K562 (cell line): ENCODE data around the gene NUDT5. TPM values are rescaled to one million over a fixed set of nuclear protein-coding genes. Genes with fewer than 3 reads are reported as not detected.
A peak's percentile ranks its signal among the peaks of the same experiment; 100 is the strongest.

ENCODE experiments used
- C11orf30 ChIP-seq: fragments of 450-650 bp; IDR thresholded peaks from 2 replicates; pipeline ENCODE4 v1.6.1; 2016; ENCODE audit warnings: low read depth, mild to moderate bottlenecking
- CEBPB ChIP-seq: fragments of 450-650 bp; IDR thresholded peaks from 2 replicates; pipeline ENCODE4 v1.6.1; 2016; ENCODE audit warnings: missing genetic modification characterization, missing compliant biosample characterization
- COPS2 ChIP-seq: fragments of 450-650 bp; conservative IDR thresholded peaks from 2 replicates; pipeline ENCODE4 v1.6.1; 2016; ENCODE audit warnings: mild to moderate bottlenecking, moderate library complexity
- MEF2D ChIP-seq: conservative IDR thresholded peaks from 2 replicates; pipeline ENCODE4 v1.6.1; 2016; ENCODE audit warnings: low read depth, missing genetic modification characterization, missing compliant biosample characterization
- NCOA4 ChIP-seq: fragments of 450-650 bp; IDR thresholded peaks from 2 replicates; pipeline ENCODE4 v1.6.1; 2018; ENCODE audit warnings: mild to moderate bottlenecking; ENCODE audit not compliant: partially characterized antibody
- NEUROD1 ChIP-seq: fragments of 150-350 bp; IDR thresholded peaks from 2 replicates; pipeline ENCODE4 v1.6.1; 2014; ENCODE audit warnings: borderline replicate concordance, low read length, low read depth; ENCODE audit not compliant: partially characterized antibody
- NR2C1 ChIP-seq, 2 experiments: fragments of 450-650 bp; IDR thresholded peaks; 2 replicates each; pipeline ENCODE4 v1.6.1; 2017; ENCODE audit warnings: mild to moderate bottlenecking in 2 of 2, antibody characterized with exemption in 1 of 2, inconsistent platforms in 1 of 2, missing compliant biosample characterization in 1 of 2, missing genetic modification characterization in 1 of 2
- NRF1 ChIP-seq, 2 experiments: fragments of 450-650 bp; IDR thresholded peaks in 1 of 2; conservative IDR thresholded peaks in 1 of 2; 2 replicates each; pipeline ENCODE4 v1.6.1; 2014; ENCODE audit warnings: mild to moderate bottlenecking in 2 of 2
- PURB ChIP-seq: sonication (generic); formaldehyde crosslinking; IDR thresholded peaks from 2 replicates; pipeline ENCODE4 v1.9.0; 2021; ENCODE audit warnings: low read depth, mild to moderate bottlenecking, missing genetic modification reagents
- RB1 ChIP-seq: fragments of 450-650 bp; IDR thresholded peaks from 2 replicates; pipeline ENCODE4 v1.6.1; 2017; ENCODE audit warnings: low read depth, mild to moderate bottlenecking
- RNF2 ChIP-seq: sonication (generic); IDR thresholded peaks from 2 replicates; pipeline ENCODE4 v1.6.1; 2016
- RUNX1 ChIP-seq: sonication (generic); IDR thresholded peaks from 2 replicates; pipeline ENCODE4 v1.6.1; 2016; ENCODE audit warnings: antibody characterized with exemption, low read depth
- SMARCB1 ChIP-seq: IDR thresholded peaks from 2 replicates; pipeline ENCODE4 v1.6.1; 2011; ENCODE audit warnings: improper control_type of control experiment, low read depth; ENCODE audit not compliant: insufficient read length
- SREBF1 ChIP-seq: fragments of 150-350 bp; IDR thresholded peaks from 2 replicates; pipeline ENCODE4 v1.6.1; 2014; ENCODE audit warnings: antibody characterized with exemption, low read depth, low read length, borderline replicate concordance
- STAT5A ChIP-seq: IDR thresholded peaks from 2 replicates; pipeline ENCODE4 v1.6.1; 2012; ENCODE audit warnings: low read length, inconsistent platforms, borderline replicate concordance
- WHSC1 ChIP-seq: IDR thresholded peaks from one replicate; pipeline ENCODE4 v1.6.1; 2012; ENCODE audit warnings: low read length, control low read depth, inconsistent platforms
- ZNF311 ChIP-seq: fragments of 250-450 bp; sonication (Bioruptor Pico); IDR thresholded peaks from 2 replicates; pipeline ENCODE4 v1.4.0; 2020; ENCODE audit warnings: mild to moderate bottlenecking, moderate library complexity
- ZNF699 ChIP-seq: fragments of 250-450 bp; sonication (Bioruptor Pico); IDR thresholded peaks from 2 replicates; pipeline ENCODE4 v1.8.0; 2021; ENCODE audit warnings: mild to moderate bottlenecking, moderate library complexity; ENCODE audit not compliant: insufficient replicate concordance
- ZNF778 ChIP-seq: fragments of 450-650 bp; formaldehyde crosslinking; IDR thresholded peaks from 2 replicates; pipeline ENCODE4 v1.4.0; 2020; ENCODE audit warnings: mild to moderate bottlenecking, moderate library complexity
- ZNF79 ChIP-seq: fragments of 250-450 bp; sonication (Bioruptor Pico); IDR thresholded peaks from 2 replicates; pipeline ENCODE4 v1.4.0; 2020; ENCODE audit warnings: low read depth, mild to moderate bottlenecking, moderate library complexity
- polyA plus RNA-seq, 8 experiments: library from polyadenylated mRNA; depleted of rRNA in 4 of 8; stranded (reverse) in 5 of 8; unstranded in 3 of 8; fragments of >200 nt; fragmentation: Nextera tagmentation in 2 of 8; fragmentation: Illumina TruSeq in 1 of 8; extraction: Ambion mirVana in 2 of 8; extraction: Trizol in 1 of 8; gene quantifications; 2 replicates each; pipeline versions ENCODE4 v1.2.1 to v1.2.3, GENCODE V29; 2011 to 2014; ENCODE audit warnings: inconsistent platforms in 1 of 8, missing spikeins in 1 of 8
- total RNA-seq, 7 experiments: library from RNA; depleted of rRNA in 6 of 7; stranded (reverse); fragments of >200 nt in 6 of 7; fragmentation: Illumina TruSeq in 2 of 7; extraction: Trizol in 2 of 7; gene quantifications; 2 replicates each; pipeline versions ENCODE4 v1.2.1 to v1.2.3, GENCODE V29; 2011 to 2021; ENCODE audit warnings: low replicate concordance in 1 of 7
- TF ChIP-seq, protein P1 (sequence below): fragments of 450-650 bp; IDR thresholded peaks from 2 replicates; pipeline ENCODE4 v1.6.1; 2014; ENCODE audit warnings: low read depth, mild to moderate bottlenecking, moderate library complexity, borderline replicate concordance
- TF ChIP-seq, protein P2 (sequence below), 2 experiments: fragments of 450-650 bp in 1 of 2; sonication (generic) in 1 of 2; formaldehyde crosslinking in 1 of 2; IDR thresholded peaks in 1 of 2; conservative IDR thresholded peaks in 1 of 2; 2 replicates each; pipeline versions ENCODE4 v1.6.1 to v1.8.1; 2016 to 2023; ENCODE audit warnings: mild to moderate bottlenecking in 2 of 2, moderate library complexity in 2 of 2, inconsistent platforms in 1 of 2, missing genetic modification reagents in 1 of 2
- TF ChIP-seq, protein P3 (sequence below): sonication (generic); formaldehyde crosslinking; IDR thresholded peaks from 2 replicates; pipeline ENCODE4 v1.9.0; 2022; ENCODE audit warnings: mild to moderate bottlenecking, missing genetic modification reagents
- TF ChIP-seq, protein P4 (sequence below): fragments of 250-450 bp; sonication (Bioruptor Pico); IDR thresholded peaks from 2 replicates; pipeline ENCODE4 v1.4.0; 2020; ENCODE audit warnings: mild to moderate bottlenecking, moderate library complexity, borderline replicate concordance

Gene NUDT5
- total and polyA plus RNA-seq, 9 of the 15 experiments (the other 6 are each of a cell fraction or from before 2014, with no cell fraction given) = 87.7 to 422 (median 186) TPM

DNA sequence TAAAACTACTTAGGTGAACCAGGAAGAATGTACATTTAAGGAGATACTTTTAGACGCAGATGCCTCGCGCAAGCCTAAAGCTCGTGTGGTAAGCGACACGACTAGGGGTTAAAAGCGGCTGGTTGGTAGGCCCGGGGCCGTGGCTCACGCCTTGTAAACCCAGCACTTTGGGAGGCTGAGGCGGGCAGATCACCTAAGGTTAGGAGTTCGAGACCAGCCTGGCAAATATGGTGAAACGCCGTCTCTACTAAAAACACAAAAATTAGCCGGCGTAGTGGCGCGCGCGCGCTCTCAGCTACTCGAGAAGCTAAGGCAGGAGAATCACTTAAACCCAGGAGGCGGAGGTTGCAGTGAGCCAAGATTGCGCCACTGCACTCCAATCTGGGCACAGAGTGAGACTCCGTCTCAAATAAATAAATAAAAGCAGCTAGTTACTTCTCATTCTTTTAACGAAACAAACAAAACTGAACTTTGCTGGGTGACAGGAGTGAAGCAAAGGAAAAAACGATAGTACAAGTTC is 879 bp downstream of the NUDT5 start (continued):
- TF ChIP-seq SREBF1 (no peak), NR2C1 (IDR thresholded peaks at IDR 0.05) (no peak), NR2C1 (tag; IDR thresholded peaks at IDR 0.05) (no peak), RB1 (0 out of 2 replicates have a peak, but pooled peaks have one; percentile 50), ZNF79 (CRISPR knock-in tag) (no peak), NRF1 (conservative IDR thresholded peaks at IDR 0.05 in 1 of 2, IDR thresholded peaks at IDR 0.05 in 1 of 2) (peak; percentile 62 to 64; a peak in 3 of 4 replicates), SMARCB1 (no peak), RNF2 (no peak), CEBPB (peak; percentile 95), WHSC1 (no peak), ZNF778 (no peak), ZNF311 (CRISPR knock-in tag) (no peak), COPS2 (no peak), C11orf30 (no peak), PURB (no peak), STAT5A (no peak), NEUROD1 (no peak), ZNF699 (CRISPR knock-in tag) (no peak), NCOA4 (no peak), RUNX1 (no peak), MEF2D (tag) (no peak)
- TF ChIP-seq, protein P1, sequence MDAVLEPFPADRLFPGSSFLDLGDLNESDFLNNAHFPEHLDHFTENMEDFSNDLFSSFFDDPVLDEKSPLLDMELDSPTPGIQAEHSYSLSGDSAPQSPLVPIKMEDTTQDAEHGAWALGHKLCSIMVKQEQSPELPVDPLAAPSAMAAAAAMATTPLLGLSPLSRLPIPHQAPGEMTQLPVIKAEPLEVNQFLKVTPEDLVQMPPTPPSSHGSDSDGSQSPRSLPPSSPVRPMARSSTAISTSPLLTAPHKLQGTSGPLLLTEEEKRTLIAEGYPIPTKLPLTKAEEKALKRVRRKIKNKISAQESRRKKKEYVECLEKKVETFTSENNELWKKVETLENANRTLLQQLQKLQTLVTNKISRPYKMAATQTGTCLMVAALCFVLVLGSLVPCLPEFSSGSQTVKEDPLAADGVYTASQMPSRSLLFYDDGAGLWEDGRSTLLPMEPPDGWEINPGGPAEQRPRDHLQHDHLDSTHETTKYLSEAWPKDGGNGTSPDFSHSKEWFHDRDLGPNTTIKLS = no peak
- TF ChIP-seq, protein P2, sequence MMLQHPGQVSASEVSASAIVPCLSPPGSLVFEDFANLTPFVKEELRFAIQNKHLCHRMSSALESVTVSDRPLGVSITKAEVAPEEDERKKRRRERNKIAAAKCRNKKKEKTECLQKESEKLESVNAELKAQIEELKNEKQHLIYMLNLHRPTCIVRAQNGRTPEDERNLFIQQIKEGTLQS (IDR thresholded peaks at IDR 0.05) = peak; percentile 24; the same call in 1 of the 2 replicates
- TF ChIP-seq, protein P2 (CRISPR knock-in tag; conservative IDR thresholded peaks at IDR 0.05) = no peak
- TF ChIP-seq, protein P3, sequence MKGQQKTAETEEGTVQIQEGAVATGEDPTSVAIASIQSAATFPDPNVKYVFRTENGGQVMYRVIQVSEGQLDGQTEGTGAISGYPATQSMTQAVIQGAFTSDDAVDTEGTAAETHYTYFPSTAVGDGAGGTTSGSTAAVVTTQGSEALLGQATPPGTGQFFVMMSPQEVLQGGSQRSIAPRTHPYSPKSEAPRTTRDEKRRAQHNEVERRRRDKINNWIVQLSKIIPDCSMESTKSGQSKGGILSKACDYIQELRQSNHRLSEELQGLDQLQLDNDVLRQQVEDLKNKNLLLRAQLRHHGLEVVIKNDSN (CRISPR knock-in tag) = no peak
- TF ChIP-seq, protein P4, sequence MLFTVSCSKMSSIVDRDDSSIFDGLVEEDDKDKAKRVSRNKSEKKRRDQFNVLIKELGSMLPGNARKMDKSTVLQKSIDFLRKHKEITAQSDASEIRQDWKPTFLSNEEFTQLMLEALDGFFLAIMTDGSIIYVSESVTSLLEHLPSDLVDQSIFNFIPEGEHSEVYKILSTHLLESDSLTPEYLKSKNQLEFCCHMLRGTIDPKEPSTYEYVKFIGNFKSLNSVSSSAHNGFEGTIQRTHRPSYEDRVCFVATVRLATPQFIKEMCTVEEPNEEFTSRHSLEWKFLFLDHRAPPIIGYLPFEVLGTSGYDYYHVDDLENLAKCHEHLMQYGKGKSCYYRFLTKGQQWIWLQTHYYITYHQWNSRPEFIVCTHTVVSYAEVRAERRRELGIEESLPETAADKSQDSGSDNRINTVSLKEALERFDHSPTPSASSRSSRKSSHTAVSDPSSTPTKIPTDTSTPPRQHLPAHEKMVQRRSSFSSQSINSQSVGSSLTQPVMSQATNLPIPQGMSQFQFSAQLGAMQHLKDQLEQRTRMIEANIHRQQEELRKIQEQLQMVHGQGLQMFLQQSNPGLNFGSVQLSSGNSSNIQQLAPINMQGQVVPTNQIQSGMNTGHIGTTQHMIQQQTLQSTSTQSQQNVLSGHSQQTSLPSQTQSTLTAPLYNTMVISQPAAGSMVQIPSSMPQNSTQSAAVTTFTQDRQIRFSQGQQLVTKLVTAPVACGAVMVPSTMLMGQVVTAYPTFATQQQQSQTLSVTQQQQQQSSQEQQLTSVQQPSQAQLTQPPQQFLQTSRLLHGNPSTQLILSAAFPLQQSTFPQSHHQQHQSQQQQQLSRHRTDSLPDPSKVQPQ = no peak
